Smooth muscle cell (in vitro differentiated cells): Measurements from ENCODE around the gene WDR82. TPM values are rescaled to one million over a fixed set of nuclear protein-coding genes. Genes with fewer than 3 reads are reported as not detected.

Source experiments
- DNase-seq: peaks from one replicate; lab custom pipeline; 2025; ENCODE audit not compliant: unreplicated experiment; lab: John Stamatoyannopoulos, UW
- H2AFZ ChIP-seq: fragments of 200-600 bp; sonication (generic); 2 replicates; pipeline ENCODE4 v1.6.0; 2016; ENCODE audit warnings: antibody characterized with exemption, low read depth, mild to moderate bottlenecking
- H3F3A ChIP-seq: fragments of 200-600 bp; sonication (generic); 2 replicates; pipeline ENCODE4 v1.6.0; 2017; ENCODE audit warnings: antibody characterized with exemption, low read depth
- H3K27ac ChIP-seq: fragments of 200-600 bp; sonication (generic); 2 replicates; pipeline ENCODE4 v1.5.1; 2016; ENCODE audit warnings: low read depth, mild to moderate bottlenecking
- H3K27me3 ChIP-seq: fragments of 200-600 bp; sonication (generic); 2 replicates; pipeline ENCODE4 v1.6.1; 2016; ENCODE audit warnings: low read depth, mild to moderate bottlenecking
- H3K36me3 ChIP-seq: fragments of 200-600 bp; sonication (generic); 2 replicates; pipeline ENCODE4 v1.5.1; 2016; ENCODE audit warnings: low read depth
- H3K4me1 ChIP-seq: fragments of 200-600 bp; sonication (generic); 2 replicates; pipeline ENCODE4 v1.5.1; 2016; ENCODE audit warnings: low read depth
- H3K4me2 ChIP-seq: fragments of 200-600 bp; sonication (generic); 2 replicates; pipeline ENCODE4 v1.6.0; 2016; ENCODE audit warnings: mild to moderate bottlenecking
- H3K4me3 ChIP-seq: fragments of 200-600 bp; sonication (generic); 2 replicates; pipeline ENCODE4 v1.5.1; 2016; ENCODE audit warnings: mild to moderate bottlenecking
- H3K79me2 ChIP-seq: fragments of 200-600 bp; sonication (generic); 2 replicates; pipeline ENCODE4 v1.6.0; 2016; ENCODE audit warnings: low read depth, mild to moderate bottlenecking
- H3K9ac ChIP-seq: fragments of 200-600 bp; sonication (generic); 2 replicates; pipeline ENCODE4 v1.6.0; 2016; ENCODE audit warnings: low read depth
- H3K9me3 ChIP-seq: fragments of 200-600 bp; sonication (generic); replicated peaks from 2 replicates; pipeline ENCODE4 v1.5.1; 2016; ENCODE audit warnings: low read depth
- H4K20me1 ChIP-seq: fragments of 200-600 bp; sonication (generic); 2 replicates; pipeline ENCODE4 v1.6.0; 2016; ENCODE audit warnings: low read depth
- WGBS: methylation state at CpG from one replicate; pipeline ENCODE4 v1.1.7; 2016; ENCODE audit warnings: low lambda C conversion rate; 5-methylcytosine and 5-hydroxymethylcytosine counted together
- polyA plus RNA-seq: library from polyadenylated mRNA; unstranded; fragments of >200 nt; fragmentation: Nextera tagmentation; extraction: Ambion mirVana; gene quantifications from 2 replicates; pipeline ENCODE4 v1.2.1, GENCODE V29; 2016
- total RNA-seq: library from RNA; depleted of rRNA; stranded (reverse); fragments of >200 nt; gene quantifications from 2 replicates; pipeline ENCODE4 v1.2.3, GENCODE V29; 2014
- TF ChIP-seq, protein P1 (sequence below): fragments of 200-600 bp; sonication (generic); IDR thresholded peaks from 2 replicates; pipeline ENCODE4 v1.5.1; 2017; ENCODE audit warnings: borderline replicate concordance, mild to moderate bottlenecking, antibody characterized with exemption; ENCODE audit not compliant: insufficient read depth, poor library complexity, severe bottlenecking

WDR82 gene
- total and polyA plus RNA-seq, 2 experiments from 2014 or later, result 26.1 to 48.3 TPM

DNA sequence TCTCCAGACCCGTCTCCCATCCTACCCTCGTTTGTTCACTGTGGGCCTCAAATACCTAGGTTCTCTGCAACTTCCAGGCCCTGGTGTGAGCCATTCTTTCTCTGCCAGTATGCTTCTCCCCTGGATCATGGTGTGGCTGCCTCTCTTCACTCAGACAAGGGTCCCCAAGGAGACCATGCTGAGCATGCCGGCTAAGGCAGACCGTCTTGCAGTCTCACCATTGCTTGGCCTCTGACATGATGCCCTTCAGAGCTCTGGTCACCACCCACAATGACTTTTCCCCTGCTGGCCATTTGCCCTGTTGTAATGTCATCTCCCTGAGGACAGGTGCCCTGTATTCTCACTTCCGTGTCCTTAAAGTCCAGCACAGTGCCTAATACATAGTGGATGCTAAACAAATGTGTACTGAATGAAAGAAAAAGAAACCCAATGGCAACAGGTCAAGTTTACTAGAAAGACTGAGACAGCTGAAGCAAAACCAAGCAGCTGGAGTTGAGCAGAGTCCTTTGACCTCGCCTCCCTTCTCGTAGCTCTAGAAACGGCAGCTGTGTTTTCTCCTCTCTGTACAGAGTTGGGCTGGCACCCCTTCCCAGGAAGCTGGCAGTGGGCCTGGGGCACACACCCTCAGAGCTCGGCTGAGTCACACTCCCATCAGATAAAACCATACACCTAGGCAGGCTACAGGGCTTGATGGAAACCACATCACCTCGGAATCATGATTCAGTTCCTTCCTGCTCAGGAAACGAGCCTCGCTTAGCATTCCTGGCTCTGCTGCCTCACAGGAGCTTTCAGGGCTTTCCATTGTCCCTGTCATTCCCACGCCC lies 61.7 kb downstream of the WDR82 start:
- no peaks in the 10 kb centered on the region for H3F3A ChIP-seq
- H4K20me1 ChIP-seq, result no peaks in the 10 kb centered on the region
- no peak overlapping the region for H3K9ac ChIP-seq
- no peaks in the 10 kb centered on the region for H3K79me2 ChIP-seq
- no peak for DNase-seq
- no peaks in the 10 kb centered on the region for H3K4me1 ChIP-seq
- TF ChIP-seq, protein P1, sequence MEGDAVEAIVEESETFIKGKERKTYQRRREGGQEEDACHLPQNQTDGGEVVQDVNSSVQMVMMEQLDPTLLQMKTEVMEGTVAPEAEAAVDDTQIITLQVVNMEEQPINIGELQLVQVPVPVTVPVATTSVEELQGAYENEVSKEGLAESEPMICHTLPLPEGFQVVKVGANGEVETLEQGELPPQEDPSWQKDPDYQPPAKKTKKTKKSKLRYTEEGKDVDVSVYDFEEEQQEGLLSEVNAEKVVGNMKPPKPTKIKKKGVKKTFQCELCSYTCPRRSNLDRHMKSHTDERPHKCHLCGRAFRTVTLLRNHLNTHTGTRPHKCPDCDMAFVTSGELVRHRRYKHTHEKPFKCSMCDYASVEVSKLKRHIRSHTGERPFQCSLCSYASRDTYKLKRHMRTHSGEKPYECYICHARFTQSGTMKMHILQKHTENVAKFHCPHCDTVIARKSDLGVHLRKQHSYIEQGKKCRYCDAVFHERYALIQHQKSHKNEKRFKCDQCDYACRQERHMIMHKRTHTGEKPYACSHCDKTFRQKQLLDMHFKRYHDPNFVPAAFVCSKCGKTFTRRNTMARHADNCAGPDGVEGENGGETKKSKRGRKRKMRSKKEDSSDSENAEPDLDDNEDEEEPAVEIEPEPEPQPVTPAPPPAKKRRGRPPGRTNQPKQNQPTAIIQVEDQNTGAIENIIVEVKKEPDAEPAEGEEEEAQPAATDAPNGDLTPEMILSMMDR, result no peak
- peak overlapping the region; percentile 18 for H3K27ac ChIP-seq
- H3K27me3 ChIP-seq, result no peaks in the 10 kb centered on the region
- H2AFZ ChIP-seq, result no peak overlapping the region
- H3K9me3 ChIP-seq, result no peaks in the 10 kb centered on the region
- WGBS, result 77% methylated on average over 13 of the region's 13 CpGs
- H3K36me3 ChIP-seq, result no peaks in the 10 kb centered on the region
- no peak overlapping the region for H3K4me2 ChIP-seq
- H3K4me3 ChIP-seq, result no peak overlapping the region

DNA sequence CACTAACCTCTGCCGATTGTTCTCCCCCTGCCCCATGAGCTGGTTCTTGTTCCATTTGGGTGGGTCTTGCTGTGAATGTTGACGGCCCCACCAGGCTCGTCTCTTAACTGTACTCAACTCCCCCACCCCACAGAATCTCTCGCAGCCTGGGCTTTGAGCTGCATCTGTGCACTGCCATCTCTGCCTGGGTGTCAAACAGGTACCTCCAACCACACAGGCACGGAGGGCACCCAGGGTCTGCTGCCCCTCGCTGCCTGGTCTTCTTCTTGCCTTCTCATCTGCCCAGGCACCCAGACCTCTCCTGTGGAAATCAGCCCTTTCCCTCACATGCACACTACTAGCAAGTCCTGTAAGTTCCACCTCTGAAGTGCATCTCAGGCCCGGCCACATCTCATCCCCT lies 63.1 kb downstream of the WDR82 start:
- Histone ChIP-seq H3K27me3 (no peaks in the 10 kb centered on the region), H3K27ac (no peak overlapping the region), H3K9ac (no peak overlapping the region), H2AFZ (no peak overlapping the region), H3K79me2 (no peaks in the 10 kb centered on the region), H4K20me1 (peaks cover under 1% of the 10 kb centered on the region), H3F3A (no peaks in the 10 kb centered on the region), H3K4me2 (no peak overlapping the region), H3K4me3 (no peak overlapping the region), H3K4me1 (no peaks in the 10 kb centered on the region), H3K9me3 (no peaks in the 10 kb centered on the region), H3K36me3 (no peaks in the 10 kb centered on the region)
- no peak for DNase-seq
- WGBS, result 95% methylated on average over 7 of the region's 7 CpGs
- TF ChIP-seq, protein P1, result no peak

DNA sequence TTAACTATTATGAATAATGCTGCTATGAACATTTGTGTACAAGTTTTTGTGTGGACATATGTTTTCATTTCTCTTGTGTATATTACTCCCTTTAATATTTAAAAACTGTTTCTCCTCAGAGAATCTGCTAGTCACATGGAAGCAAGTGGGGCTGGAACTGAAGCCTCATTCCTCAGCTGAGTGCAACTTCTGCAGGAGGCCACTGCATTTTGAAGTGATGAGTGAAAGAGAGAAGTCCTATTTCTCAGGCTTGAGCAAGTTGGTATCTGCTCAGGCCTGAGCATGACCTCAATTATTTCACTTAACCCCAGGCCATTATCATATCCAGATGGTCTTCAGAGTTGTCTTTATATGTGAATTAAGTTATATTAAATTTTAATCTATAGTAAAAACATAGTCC lies 64.5 kb downstream of the WDR82 start:
- TF ChIP-seq, protein P1, result no peak
- Histone ChIP-seq H3K36me3 (peaks cover under 1% of the 10 kb centered on the region), H3K9me3 (no peaks in the 10 kb centered on the region), H3K4me2 (no peak overlapping the region), H3F3A (no peaks in the 10 kb centered on the region), H4K20me1 (peaks cover 9% of the 10 kb centered on the region), H3K27me3 (no peaks in the 10 kb centered on the region), H3K79me2 (no peaks in the 10 kb centered on the region), H3K9ac (no peak overlapping the region), H3K27ac (no peak overlapping the region), H2AFZ (no peak overlapping the region), H3K4me3 (no peak overlapping the region), H3K4me1 (no peaks in the 10 kb centered on the region)
- no peak for DNase-seq

DNA sequence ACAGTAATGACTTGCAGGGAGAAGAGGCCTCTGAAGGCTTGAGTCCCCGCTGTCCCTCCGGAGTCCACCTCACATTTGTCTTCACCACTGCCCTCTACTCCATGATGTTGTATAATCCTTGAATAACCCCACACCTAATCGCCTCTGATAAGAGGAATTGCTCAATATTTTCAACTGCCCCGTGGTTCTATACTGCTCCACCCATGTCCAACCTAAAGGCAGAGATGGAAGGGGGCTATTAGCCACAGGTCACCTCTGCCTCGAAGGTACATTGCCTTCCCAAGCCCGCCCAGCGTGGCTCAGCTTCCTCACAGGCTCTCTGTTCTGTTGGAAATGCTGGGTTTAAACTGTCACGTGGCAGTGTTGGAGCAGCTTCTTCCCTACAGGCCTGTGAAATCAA lies 65.4 kb downstream of the WDR82 start:
- Histone ChIP-seq H3K79me2 (no peaks in the 10 kb centered on the region), H3K27ac (no peak overlapping the region), H2AFZ (no peak overlapping the region), H4K20me1 (peaks cover 9% of the 10 kb centered on the region), H3K9ac (no peak overlapping the region), H3K9me3 (no peaks in the 10 kb centered on the region), H3K4me3 (no peak overlapping the region), H3F3A (no peaks in the 10 kb centered on the region), H3K36me3 (peaks cover 5% of the 10 kb centered on the region), H3K4me2 (no peak overlapping the region), H3K27me3 (no peaks in the 10 kb centered on the region), H3K4me1 (no peaks in the 10 kb centered on the region)
- no peak for DNase-seq
- 96% methylated on average over 8 of the region's 8 CpGs for WGBS
- TF ChIP-seq, protein P1, result no peak
